Testis (tissue), 3 donors: Measurements from ENCODE around the gene LRRC27. TPM values are rescaled to one million over a fixed set of nuclear protein-coding genes. Genes with fewer than 3 reads are reported as not detected.

ENCODE experiments used
- DNase-seq: peaks from one replicate; pipeline ENCODE4 v3.0.0-alpha.2; 2019
- H3K27ac ChIP-seq, 2 donors: fragments of 200-600 bp; sonication (generic); one replicate each; pipeline ENCODE4 v1.5.1; 2019
- H3K27me3 ChIP-seq: fragments of 200-600 bp; sonication (generic); one replicate; pipeline ENCODE4 v1.5.1; 2019
- H3K36me3 ChIP-seq: fragments of 200-600 bp; sonication (generic); one replicate; pipeline ENCODE4 v1.5.1; 2017; ENCODE audit warnings: low read depth; ENCODE audit errors: missing control alignments
- H3K4me1 ChIP-seq: fragments of 200-600 bp; sonication (generic); one replicate; pipeline ENCODE4 v1.5.1; 2019
- H3K4me3 ChIP-seq, 2 donors: fragments of 200-600 bp; sonication (generic); one replicate each; pipeline ENCODE4 v1.5.1; 2017 to 2019
- H3K9me3 ChIP-seq: fragments of 200-600 bp; sonication (generic); one replicate; pipeline ENCODE4 v1.5.1; 2017
- CTCF ChIP-seq, 3 experiments: fragments of 450-650 bp in 2 of 3; fragments of 200-600 bp in 1 of 3; sonication (generic) in 1 of 3; IDR thresholded peaks; one replicate each; pipeline ENCODE4 v1.5.1; 2016 to 2019; ENCODE audit warnings: antibody characterized with exemption in 3 of 3, mild to moderate bottlenecking in 2 of 3, moderate library complexity in 1 of 3
- POLR2A ChIP-seq: fragments of 450-650 bp; IDR thresholded peaks from one replicate; pipeline ENCODE4 v1.6.1; 2017; ENCODE audit warnings: antibody characterized with exemption, mild to moderate bottlenecking, moderate library complexity
- WGBS, 2 donors: methylation state at CpG; one replicate each; pipeline ENCODE4 v1.1.5; 2018; 5-methylcytosine and 5-hydroxymethylcytosine counted together
- intact Hi-C: fragments of 100-400 bp; cut with DNase I; formaldehyde crosslinking; loops from one replicate; pipeline ENCODE4 v1.15.1; 2023; ENCODE audit warnings: low total_unique reads
- polyA plus RNA-seq: library from polyadenylated mRNA; stranded (reverse); fragments of 350-450 nt; fragmentation: Illumina TruSeq; extraction: RNeasy Lipid Tissue Mini Kit (QIAGEN cat#74804); gene quantifications from one replicate; pipeline ENCODE4 v1.2.3, GENCODE V29; 2014; ENCODE audit warnings: low read depth, low replicate concordance; ENCODE audit not compliant: insufficient read depth
- total RNA-seq, 2 donors: library from RNA; depleted of rRNA; stranded (reverse); fragments of >200 nt; gene quantifications; one replicate each; pipeline ENCODE4 v1.2.3, GENCODE V29; 2016

Gene LRRC27
- total and polyA plus RNA-seq, 3 donors from 2014 or later = 49.4 to 164 (median 110) TPM

GRCh38 chr10:132324186-132324585 lies 7.8 kb upstream of the LRRC27 start:
- Histone ChIP-seq H3K4me3 (no peak overlapping the region), H3K9me3 (no peaks in the 10 kb centered on the region), H3K4me1 (peaks cover 9% of the 10 kb centered on the region), H3K27me3 (no peaks in the 10 kb centered on the region), H3K27ac (no peak overlapping the region), H3K36me3 (no peaks in the 10 kb centered on the region)
- WGBS, 2 donors = 86 to 98% methylated on average over 1 of the region's 1 CpG
- no peak for TF ChIP-seq CTCF (IDR thresholded peaks at IDR 0.05)
- no peak for TF ChIP-seq POLR2A
- DNase-seq = no peak
- intact Hi-C loops = no loop called here

GRCh38 chr10:132326344-132326889 lies 5.6 kb upstream of the LRRC27 start:
- WGBS, 2 donors = 76 to 88% methylated on average over 11 of the region's 11 CpGs

GRCh38 chr10:132326925-132327324 lies 5.1 kb upstream of the LRRC27 start:
- TF ChIP-seq CTCF (IDR thresholded peaks at IDR 0.05) (no peak), POLR2A (no peak)
- 65 to 81% methylated on average over 4 of the region's 4 CpGs for WGBS, 2 donors
- no peak overlapping the region for H3K4me3 ChIP-seq
- no peak for DNase-seq
- intact Hi-C loops = no loop called here
- peaks cover 17% of the 10 kb centered on the region for H3K4me1 ChIP-seq
- H3K9me3 ChIP-seq = no peaks in the 10 kb centered on the region
- no peaks in the 10 kb centered on the region for H3K27me3 ChIP-seq
- H3K27ac ChIP-seq = peak overlapping the region in 1 of 2 donors; percentile 19
- no peaks in the 10 kb centered on the region for H3K36me3 ChIP-seq

More at GRCh38 chr10:132326344-132326889, 5.6 kb upstream of the LRRC27 start:
- Histone ChIP-seq H3K4me3 (no peak overlapping the region), H3K27me3 (no peaks in the 10 kb centered on the region), H3K36me3 (no peaks in the 10 kb centered on the region), H3K27ac (no peak overlapping the region), H3K9me3 (no peaks in the 10 kb centered on the region), H3K4me1 (peaks cover 17% of the 10 kb centered on the region)
- DNase-seq = no peak
- intact Hi-C loops = no loop called here
- no peak for TF ChIP-seq CTCF (IDR thresholded peaks at IDR 0.05)
- no peak for TF ChIP-seq POLR2A

GRCh38 chr10:132328106-132328505 lies 3.9 kb upstream of the LRRC27 start:
- no peaks in the 10 kb centered on the region for H3K9me3 ChIP-seq
- no peak overlapping the region for H3K4me3 ChIP-seq
- 89 to 92% methylated on average over 9 of the region's 9 CpGs for WGBS, 2 donors
- H3K36me3 ChIP-seq = no peaks in the 10 kb centered on the region
- DNase-seq = no peak
- H3K4me1 ChIP-seq = peaks cover 23% of the 10 kb centered on the region
- no peak overlapping the region for H3K27ac ChIP-seq
- intact Hi-C loops = no loop called here
- H3K27me3 ChIP-seq = no peaks in the 10 kb centered on the region
- no peak for TF ChIP-seq POLR2A
- TF ChIP-seq CTCF (IDR thresholded peaks at IDR 0.05) = no peak

GRCh38 chr10:132328738-132329137 lies 3.3 kb upstream of the LRRC27 start:
- intact Hi-C loops = no loop called here
- WGBS, 2 donors = 45 to 51% methylated on average over 8 of the region's 8 CpGs
- H3K4me3 ChIP-seq = no peak overlapping the region
- no peaks in the 10 kb centered on the region for H3K36me3 ChIP-seq
- no peaks in the 10 kb centered on the region for H3K27me3 ChIP-seq
- peak; percentile 44 for DNase-seq
- no peaks in the 10 kb centered on the region for H3K9me3 ChIP-seq
- peaks cover 23% of the 10 kb centered on the region for H3K4me1 ChIP-seq
- TF ChIP-seq CTCF (IDR thresholded peaks at IDR 0.05) (no peak), POLR2A (no peak)
- peak overlapping the region in 1 of 2 donors; percentile 53 for H3K27ac ChIP-seq
